ENCODE results near the gene ARID4B.
"Not testable (repeated sequence)": the region's sequence is repeated elsewhere in the genome, so short reads cannot be mapped to it uniquely, and the experiment has no call there.

Gene ARID4B

GRCh38 chr1:235325854-235326253 is 2.1 kb downstream of the ARID4B start:
- H3K36me3 ChIP-seq (ENCODE audit: control insufficient read depth, insufficient read depth, low read length), result no peaks in the 10 kb centered on the region
- no peak overlapping the region for H3K4me3 ChIP-seq (ENCODE audit: low read length)
- no peaks in the 10 kb centered on the region for H3K27me3 ChIP-seq (ENCODE audit: control insufficient read depth, insufficient read depth, low read length)
- H3K9ac ChIP-seq (ENCODE audit: low read length), result peak overlapping the region; percentile 94
- H3K4me1 ChIP-seq (ENCODE audit: control insufficient read depth, insufficient read depth, low read length), result peaks cover 12% of the 10 kb centered on the region
- no peaks in the 10 kb centered on the region for H3K9me3 ChIP-seq (ENCODE audit: control insufficient read depth, low read length)

- H3K27me3 ChIP-seq (ENCODE audit: control insufficient read depth, insufficient read depth, low read length), result no peaks in the 10 kb centered on the region
- H3K9me3 ChIP-seq (ENCODE audit: control insufficient read depth, low read length), result no peaks in the 10 kb centered on the region
- H3K9ac ChIP-seq (ENCODE audit: low read length), result peak overlapping the region; percentile 49
- no peaks in the 10 kb centered on the region for H3K36me3 ChIP-seq (ENCODE audit: control insufficient read depth, insufficient read depth, low read length)
- peaks cover 5% of the 10 kb centered on the region for H3K4me1 ChIP-seq (ENCODE audit: control insufficient read depth, insufficient read depth, low read length)
- no peak overlapping the region for H3K4me3 ChIP-seq (ENCODE audit: low read length)
Measured at GRCh38 chr1:235325139-235325538, 2.8 kb downstream of the ARID4B start.

GRCh38 chr1:235324296-235324695 is 3.7 kb downstream of the ARID4B start:
- no peak overlapping the region for H3K4me3 ChIP-seq (ENCODE audit: low read length)

GRCh38 chr1:235320521-235321179 is 7.3 kb downstream of the ARID4B start:
- Histone ChIP-seq H3K4me1 (ENCODE audit: control insufficient read depth, insufficient read depth, low read length) (peaks cover 3% of the 10 kb centered on the region), H3K9ac (ENCODE audit: low read length) (no peak overlapping the region), H3K36me3 (ENCODE audit: control insufficient read depth, insufficient read depth, low read length) (no peaks in the 10 kb centered on the region), H3K4me3 (ENCODE audit: low read length) (no peak overlapping the region), H3K27me3 (ENCODE audit: control insufficient read depth, insufficient read depth, low read length) (no peaks in the 10 kb centered on the region), H3K9me3 (ENCODE audit: control insufficient read depth, low read length) (no peaks in the 10 kb centered on the region)

More at GRCh38 chr1:235324296-235324695, 3.7 kb downstream of the ARID4B start:
- Histone ChIP-seq H3K27me3 (ENCODE audit: control insufficient read depth, insufficient read depth, low read length) (no peaks in the 10 kb centered on the region), H3K9ac (ENCODE audit: low read length) (no peak overlapping the region), H3K9me3 (ENCODE audit: control insufficient read depth, low read length) (no peaks in the 10 kb centered on the region), H3K36me3 (ENCODE audit: control insufficient read depth, insufficient read depth, low read length) (no peaks in the 10 kb centered on the region), H3K4me1 (ENCODE audit: control insufficient read depth, insufficient read depth, low read length) (no peaks in the 10 kb centered on the region)

- no peak overlapping the region for H3K9ac ChIP-seq (ENCODE audit: low read length)
- no peaks in the 10 kb centered on the region for H3K9me3 ChIP-seq (ENCODE audit: control insufficient read depth, low read length)
- H3K27me3 ChIP-seq (ENCODE audit: control insufficient read depth, insufficient read depth, low read length), result no peaks in the 10 kb centered on the region
- peaks cover 3% of the 10 kb centered on the region for H3K4me1 ChIP-seq (ENCODE audit: control insufficient read depth, insufficient read depth, low read length)
- no peaks in the 10 kb centered on the region for H3K36me3 ChIP-seq (ENCODE audit: control insufficient read depth, insufficient read depth, low read length)
- no peak overlapping the region for H3K4me3 ChIP-seq (ENCODE audit: low read length)
Measured at GRCh38 chr1:235319255-235319654, 8.7 kb downstream of the ARID4B start.

GRCh38 chr1:235317168-235317567 is 10.8 kb downstream of the ARID4B start:
- H3K4me1 ChIP-seq (ENCODE audit: control insufficient read depth, insufficient read depth, low read length), result peaks cover 17% of the 10 kb centered on the region

GRCh38 chr1:235315735-235316134 is 12.2 kb downstream of the ARID4B start:
- no peak overlapping the region for H3K4me3 ChIP-seq (ENCODE audit: low read length)
- H3K9me3 ChIP-seq (ENCODE audit: control insufficient read depth, low read length), result no peaks in the 10 kb centered on the region
- no peaks in the 10 kb centered on the region for H3K27me3 ChIP-seq (ENCODE audit: control insufficient read depth, insufficient read depth, low read length)
- H3K36me3 ChIP-seq (ENCODE audit: control insufficient read depth, insufficient read depth, low read length), result peaks cover 3% of the 10 kb centered on the region
- no peak overlapping the region for H3K9ac ChIP-seq (ENCODE audit: low read length)
- H3K4me1 ChIP-seq (ENCODE audit: control insufficient read depth, insufficient read depth, low read length), result peaks cover 17% of the 10 kb centered on the region

More at GRCh38 chr1:235317168-235317567, 10.8 kb downstream of the ARID4B start:
- no peaks in the 10 kb centered on the region for H3K36me3 ChIP-seq (ENCODE audit: control insufficient read depth, insufficient read depth, low read length)
- H3K27me3 ChIP-seq (ENCODE audit: control insufficient read depth, insufficient read depth, low read length), result no peaks in the 10 kb centered on the region
- no peaks in the 10 kb centered on the region for H3K9me3 ChIP-seq (ENCODE audit: control insufficient read depth, low read length)
- no peak overlapping the region for H3K9ac ChIP-seq (ENCODE audit: low read length)
- no peak overlapping the region for H3K4me3 ChIP-seq (ENCODE audit: low read length)

GRCh38 chr1:235315173-235315572 is 12.8 kb downstream of the ARID4B start:
- H3K4me3 ChIP-seq (ENCODE audit: low read length), result no peak overlapping the region

GRCh38 chr1:235313931-235314678 is 13.9 kb downstream of the ARID4B start:
- Histone ChIP-seq H3K4me3 (ENCODE audit: low read length) (no peak overlapping the region), H3K9ac (ENCODE audit: low read length) (no peak overlapping the region), H3K4me1 (ENCODE audit: control insufficient read depth, insufficient read depth, low read length) (peaks cover 17% of the 10 kb centered on the region)

More at GRCh38 chr1:235315173-235315572, 12.8 kb downstream of the ARID4B start:
- Histone ChIP-seq H3K9ac (ENCODE audit: low read length) (no peak overlapping the region), H3K27me3 (ENCODE audit: control insufficient read depth, insufficient read depth, low read length) (no peaks in the 10 kb centered on the region), H3K36me3 (ENCODE audit: control insufficient read depth, insufficient read depth, low read length) (peaks cover 4% of the 10 kb centered on the region), H3K9me3 (ENCODE audit: control insufficient read depth, low read length) (no peaks in the 10 kb centered on the region), H3K4me1 (ENCODE audit: control insufficient read depth, insufficient read depth, low read length) (peaks cover 17% of the 10 kb centered on the region)

GRCh38 chr1:235313262-235313661 is 14.7 kb downstream of the ARID4B start:
- H3K9ac ChIP-seq (ENCODE audit: low read length), result no peak overlapping the region
- H3K4me1 ChIP-seq (ENCODE audit: control insufficient read depth, insufficient read depth, low read length), result peaks cover 17% of the 10 kb centered on the region
- H3K9me3 ChIP-seq (ENCODE audit: control insufficient read depth, low read length), result no peaks in the 10 kb centered on the region
- no peaks in the 10 kb centered on the region for H3K27me3 ChIP-seq (ENCODE audit: control insufficient read depth, insufficient read depth, low read length)
- no peak overlapping the region for H3K4me3 ChIP-seq (ENCODE audit: low read length)
- peaks cover 4% of the 10 kb centered on the region for H3K36me3 ChIP-seq (ENCODE audit: control insufficient read depth, insufficient read depth, low read length)

More at GRCh38 chr1:235313931-235314678, 13.9 kb downstream of the ARID4B start:
- Histone ChIP-seq H3K27me3 (ENCODE audit: control insufficient read depth, insufficient read depth, low read length) (no peaks in the 10 kb centered on the region), H3K36me3 (ENCODE audit: control insufficient read depth, insufficient read depth, low read length) (peaks cover 4% of the 10 kb centered on the region), H3K9me3 (ENCODE audit: control insufficient read depth, low read length) (no peaks in the 10 kb centered on the region)

- not testable (repeated sequence) for H3K36me3 ChIP-seq (ENCODE audit: control insufficient read depth, insufficient read depth, low read length); H3K27me3 ChIP-seq (ENCODE audit: control insufficient read depth, insufficient read depth, low read length); H3K4me3 ChIP-seq (ENCODE audit: low read length); H3K9me3 ChIP-seq (ENCODE audit: control insufficient read depth, low read length); H3K9ac ChIP-seq (ENCODE audit: low read length)
- peaks cover 30% of the 10 kb centered on the region for H3K4me1 ChIP-seq (ENCODE audit: control insufficient read depth, insufficient read depth, low read length)
Measured at GRCh38 chr1:235309206-235309605, 18.8 kb downstream of the ARID4B start.

Data from mucosa of stomach (tissue), 1 donor.